BE2C (cell line): ENCODE measurements around the gene SLC35B2.
A peak's percentile ranks its signal among the peaks of the same experiment; 100 is the strongest.

Experiments
- DNase-seq: peaks from one replicate; pipeline ENCODE4 v3.0.0-alpha.2; 2020
- H3K27me3 ChIP-seq: fragments of 250-450 bp; sonication (Bioruptor Pico); 2 replicates; pipeline ENCODE4 v1.5.1; 2020; ENCODE audit warnings: mild to moderate bottlenecking
- H3K36me3 ChIP-seq: fragments of 250-450 bp; sonication (Bioruptor Pico); 2 replicates; pipeline ENCODE4 v1.5.1; 2020; ENCODE audit warnings: mild to moderate bottlenecking
- H3K4me1 ChIP-seq: fragments of 250-450 bp; sonication (Bioruptor Pico); 2 replicates; pipeline ENCODE4 v1.5.1; 2020
- H3K4me3 ChIP-seq: 2 replicates; pipeline ENCODE4 v1.5.1; 2011; ENCODE audit warnings: low read depth, low read length
- H3K9me3 ChIP-seq: fragments of 250-450 bp; sonication (Bioruptor Pico); 2 replicates; pipeline ENCODE4 v1.5.1; 2020
- TF ChIP-seq, protein P1 (sequence below): IDR thresholded peaks from 2 replicates; pipeline ENCODE4 v1.5.1; 2012; ENCODE audit warnings: mild to moderate bottlenecking, low read depth, low read length

Gene SLC35B2

GRCh38 chr6:44262467-44263353 is 5.4 kb upstream of the SLC35B2 start:
- no peaks in the 10 kb centered on the region for H3K9me3 ChIP-seq
- H3K4me1 ChIP-seq, result no peaks in the 10 kb centered on the region
- H3K27me3 ChIP-seq, result no peaks in the 10 kb centered on the region
- no peak for DNase-seq
- H3K4me3 ChIP-seq, result peak overlapping the region; percentile 7; the same call in 1 of the 2 replicates
- H3K36me3 ChIP-seq, result peaks cover 6% of the 10 kb centered on the region
- TF ChIP-seq, protein P1, sequence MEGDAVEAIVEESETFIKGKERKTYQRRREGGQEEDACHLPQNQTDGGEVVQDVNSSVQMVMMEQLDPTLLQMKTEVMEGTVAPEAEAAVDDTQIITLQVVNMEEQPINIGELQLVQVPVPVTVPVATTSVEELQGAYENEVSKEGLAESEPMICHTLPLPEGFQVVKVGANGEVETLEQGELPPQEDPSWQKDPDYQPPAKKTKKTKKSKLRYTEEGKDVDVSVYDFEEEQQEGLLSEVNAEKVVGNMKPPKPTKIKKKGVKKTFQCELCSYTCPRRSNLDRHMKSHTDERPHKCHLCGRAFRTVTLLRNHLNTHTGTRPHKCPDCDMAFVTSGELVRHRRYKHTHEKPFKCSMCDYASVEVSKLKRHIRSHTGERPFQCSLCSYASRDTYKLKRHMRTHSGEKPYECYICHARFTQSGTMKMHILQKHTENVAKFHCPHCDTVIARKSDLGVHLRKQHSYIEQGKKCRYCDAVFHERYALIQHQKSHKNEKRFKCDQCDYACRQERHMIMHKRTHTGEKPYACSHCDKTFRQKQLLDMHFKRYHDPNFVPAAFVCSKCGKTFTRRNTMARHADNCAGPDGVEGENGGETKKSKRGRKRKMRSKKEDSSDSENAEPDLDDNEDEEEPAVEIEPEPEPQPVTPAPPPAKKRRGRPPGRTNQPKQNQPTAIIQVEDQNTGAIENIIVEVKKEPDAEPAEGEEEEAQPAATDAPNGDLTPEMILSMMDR, result no peak

- Histone ChIP-seq H3K4me1 (no peaks in the 10 kb centered on the region), H3K4me3 (no peak overlapping the region), H3K27me3 (no peaks in the 10 kb centered on the region), H3K9me3 (no peaks in the 10 kb centered on the region), H3K36me3 (peaks cover 6% of the 10 kb centered on the region)
- DNase-seq, result no peak
- TF ChIP-seq, protein P1, result no peak
These were observed 4.3 kb upstream of the SLC35B2 start for GRCh38 chr6:44261581-44261980.

- H3K4me3 ChIP-seq, result no peak overlapping the region
- H3K27me3 ChIP-seq, result no peaks in the 10 kb centered on the region
- no peaks in the 10 kb centered on the region for H3K9me3 ChIP-seq
- no peaks in the 10 kb centered on the region for H3K4me1 ChIP-seq
- TF ChIP-seq, protein P1, result no peak
- no peak for DNase-seq
- H3K36me3 ChIP-seq, result peaks cover 14% of the 10 kb centered on the region
These were observed 3.3 kb upstream of the SLC35B2 start for GRCh38 chr6:44260451-44261297.

- Histone ChIP-seq H3K27me3 (no peaks in the 10 kb centered on the region), H3K4me3 (no peak overlapping the region), H3K4me1 (no peaks in the 10 kb centered on the region), H3K36me3 (peaks cover 20% of the 10 kb centered on the region), H3K9me3 (no peaks in the 10 kb centered on the region)
- TF ChIP-seq, protein P1, result no peak
- DNase-seq, result no peak
These were observed 2.7 kb upstream of the SLC35B2 start for GRCh38 chr6:44260011-44260410.

GRCh38 chr6:44258921-44259320 is 1.6 kb upstream of the SLC35B2 start:
- H3K36me3 ChIP-seq, result peaks cover 31% of the 10 kb centered on the region

More at GRCh38 chr6:44258921-44259320, 1.6 kb upstream of the SLC35B2 start:
- Histone ChIP-seq H3K9me3 (no peaks in the 10 kb centered on the region), H3K4me1 (no peaks in the 10 kb centered on the region; the same call in 1 of the 2 replicates), H3K27me3 (no peaks in the 10 kb centered on the region), H3K4me3 (no peak overlapping the region)
- DNase-seq, result no peak
- TF ChIP-seq, protein P1, result no peak
